Esophagus mucosa (tissue), 1 donor: ENCODE results near the gene TUBB3. TPM values are rescaled to one million over a fixed set of nuclear protein-coding genes. Genes with fewer than 3 reads are reported as not detected.
"Not testable (repeated sequence)": the region's sequence is repeated elsewhere in the genome, so short reads cannot be mapped to it uniquely, and the experiment has no call there.

Experiments used
- ATAC-seq: fragments of 200-7000 bp; cut with Tn5 transposase; one replicate; pipeline ENCODE4 v1.9.1; 2020
- total RNA-seq: library from RNA; stranded (reverse); gene quantifications from one replicate; pipeline ENCODE4 v1.2.4, GENCODE V29; 2023
- donor health status: DM: yes; HTN: yes; CAD: no.

Gene TUBB3
- 22.0 TPM for total RNA-seq

GRCh38 chr16:89922884-89923639 is at the start of gene TUBB3:
Gene TUBB3 (plus strand): TSS chr16:89923342. CDS start chr16:89923402, 60 bp downstream.
- peak; percentile 53 for ATAC-seq

GRCh38 chr16:89873972-89874689 is 49.0 kb upstream of the TUBB3 start:
- ATAC-seq, result peak; percentile 95

- ATAC-seq, result not testable (repeated sequence)
These were observed 44.0 kb upstream of the TUBB3 start for GRCh38 chr16:89879123-89879522.

GRCh38 chr16:89880477-89881367 is 42.4 kb upstream of the TUBB3 start:
- peak; percentile 81 for ATAC-seq

- ATAC-seq, result no peak
These were observed 41.8 kb upstream of the TUBB3 start for GRCh38 chr16:89881368-89881730.

- no peak for ATAC-seq
These were observed 39.6 kb upstream of the TUBB3 start for GRCh38 chr16:89883346-89884040.

- ATAC-seq, result peak; percentile 31
These were observed 39.1 kb upstream of the TUBB3 start for GRCh38 chr16:89884041-89884421.

- no peak for ATAC-seq
These were observed 35.9 kb upstream of the TUBB3 start for GRCh38 chr16:89887243-89887642.

- no peak for ATAC-seq
These were observed 32.9 kb upstream of the TUBB3 start for GRCh38 chr16:89890200-89890599.

GRCh38 chr16:89890886-89891657 is 32.1 kb upstream of the TUBB3 start:
- ATAC-seq, result no peak

GRCh38 chr16:89892055-89892630 is 31.0 kb upstream of the TUBB3 start:
- no peak for ATAC-seq

GRCh38 chr16:89892635-89893034 is 30.5 kb upstream of the TUBB3 start:
- ATAC-seq, result no peak

- no peak for ATAC-seq
These were observed 29.2 kb upstream of the TUBB3 start for GRCh38 chr16:89893642-89894548.

GRCh38 chr16:89895482-89896250 is 27.5 kb upstream of the TUBB3 start:
- ATAC-seq, result no peak

GRCh38 chr16:89897204-89897603 is 25.9 kb upstream of the TUBB3 start:
- ATAC-seq, result no peak

- peak; percentile 85 for ATAC-seq
These were observed 24.8 kb upstream of the TUBB3 start for GRCh38 chr16:89898201-89898967.

- no peak for ATAC-seq
These were observed 23.2 kb upstream of the TUBB3 start for GRCh38 chr16:89899879-89900481.

- ATAC-seq, result no peak
These were observed 22.3 kb upstream of the TUBB3 start for GRCh38 chr16:89900885-89901284.
